Stimulated activated CD8-positive, alpha-beta memory T cell treated with anti-CD3 and anti-CD28 coated beads, Interleukin-7, amount 100 ng/mL, for 48 hours (primary cell): ENCODE measurements around the gene DCBLD1.

ENCODE experiments used
- DNase-seq, 2 donors: peaks; one replicate each; pipeline ENCODE4 v3.0.0-alpha.2; 2020; ENCODE audit warnings: low read depth in 1 of 2; ENCODE audit errors: extremely low read depth in 1 of 2

Gene DCBLD1

GRCh38 chr6:117552618-117553017 is 70.1 kb downstream of the DCBLD1 start:
- no peak for DNase-seq

GRCh38 chr6:117553142-117553541 is 70.7 kb downstream of the DCBLD1 start:
- DNase-seq = no peak

- DNase-seq = no peak
These were observed 72.9 kb downstream of the DCBLD1 start for GRCh38 chr6:117555262-117555849.

GRCh38 chr6:117555882-117556498 is 73.5 kb downstream of the DCBLD1 start:
- no peak for DNase-seq

- DNase-seq = no peak
These were observed 75.5 kb downstream of the DCBLD1 start for GRCh38 chr6:117557951-117558350.

GRCh38 chr6:117558818-117559217 is 76.3 kb downstream of the DCBLD1 start:
- DNase-seq = no peak

- no peak for DNase-seq
These were observed 76.8 kb downstream of the DCBLD1 start for GRCh38 chr6:117559299-117559698.

GRCh38 chr6:117561128-117561527 is 78.7 kb downstream of the DCBLD1 start:
- DNase-seq = no peak

- DNase-seq = no peak
These were observed 82.2 kb downstream of the DCBLD1 start for GRCh38 chr6:117564681-117565080.

GRCh38 chr6:117568247-117568646 is 85.8 kb downstream of the DCBLD1 start:
- DNase-seq = no peak

GRCh38 chr6:117568831-117569410 is 86.4 kb downstream of the DCBLD1 start:
- no peak for DNase-seq

- no peak for DNase-seq
These were observed 90.7 kb downstream of the DCBLD1 start for GRCh38 chr6:117573006-117573680.

GRCh38 chr6:117574198-117574597 is 91.7 kb downstream of the DCBLD1 start:
- no peak for DNase-seq

- no peak for DNase-seq
These were observed 103.2 kb downstream of the DCBLD1 start for GRCh38 chr6:117585647-117586046.

GRCh38 chr6:117590447-117590846 is 108.0 kb downstream of the DCBLD1 start:
- DNase-seq = no peak

- DNase-seq = no peak
These were observed 108.9 kb downstream of the DCBLD1 start for GRCh38 chr6:117591405-117591804.

- no peak for DNase-seq
These were observed 110.7 kb downstream of the DCBLD1 start for GRCh38 chr6:117592983-117593759.

- no peak for DNase-seq
These were observed 112.8 kb downstream of the DCBLD1 start for GRCh38 chr6:117595099-117595923.

- DNase-seq = no peak
These were observed 115.3 kb downstream of the DCBLD1 start for GRCh38 chr6:117597755-117598154.
